GM12874 (cell line): ENCODE results near the gene BNIP1.

Source experiments
- TF ChIP-seq, protein P1 (sequence below): IDR thresholded peaks from 2 replicates; pipeline ENCODE4 v1.5.1; 2011; ENCODE audit warnings: low read depth, mild to moderate bottlenecking, control low read depth, low read length, moderate library complexity; ENCODE audit not compliant: insufficient read depth

Gene BNIP1

DNA sequence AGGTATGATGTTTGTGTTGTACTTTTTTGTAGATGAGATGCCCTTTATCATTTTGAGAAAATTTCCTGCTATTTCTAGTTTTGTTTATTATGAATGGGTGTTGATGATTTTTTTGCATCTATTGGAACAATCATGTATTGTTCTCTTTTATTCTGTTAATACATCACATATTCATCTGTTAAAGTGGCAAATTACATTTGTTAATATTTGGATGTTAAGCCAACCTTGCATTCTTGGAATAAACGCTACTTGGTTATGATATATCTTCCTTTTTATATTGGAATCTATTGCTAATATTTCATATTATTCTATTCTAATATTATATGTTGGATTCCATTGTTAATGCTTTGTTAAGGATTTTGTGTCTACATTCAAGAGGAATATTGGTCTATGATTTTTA, 24.6 kb upstream of the BNIP1 start:
- TF ChIP-seq, protein P1, sequence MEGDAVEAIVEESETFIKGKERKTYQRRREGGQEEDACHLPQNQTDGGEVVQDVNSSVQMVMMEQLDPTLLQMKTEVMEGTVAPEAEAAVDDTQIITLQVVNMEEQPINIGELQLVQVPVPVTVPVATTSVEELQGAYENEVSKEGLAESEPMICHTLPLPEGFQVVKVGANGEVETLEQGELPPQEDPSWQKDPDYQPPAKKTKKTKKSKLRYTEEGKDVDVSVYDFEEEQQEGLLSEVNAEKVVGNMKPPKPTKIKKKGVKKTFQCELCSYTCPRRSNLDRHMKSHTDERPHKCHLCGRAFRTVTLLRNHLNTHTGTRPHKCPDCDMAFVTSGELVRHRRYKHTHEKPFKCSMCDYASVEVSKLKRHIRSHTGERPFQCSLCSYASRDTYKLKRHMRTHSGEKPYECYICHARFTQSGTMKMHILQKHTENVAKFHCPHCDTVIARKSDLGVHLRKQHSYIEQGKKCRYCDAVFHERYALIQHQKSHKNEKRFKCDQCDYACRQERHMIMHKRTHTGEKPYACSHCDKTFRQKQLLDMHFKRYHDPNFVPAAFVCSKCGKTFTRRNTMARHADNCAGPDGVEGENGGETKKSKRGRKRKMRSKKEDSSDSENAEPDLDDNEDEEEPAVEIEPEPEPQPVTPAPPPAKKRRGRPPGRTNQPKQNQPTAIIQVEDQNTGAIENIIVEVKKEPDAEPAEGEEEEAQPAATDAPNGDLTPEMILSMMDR: no peak

DNA sequence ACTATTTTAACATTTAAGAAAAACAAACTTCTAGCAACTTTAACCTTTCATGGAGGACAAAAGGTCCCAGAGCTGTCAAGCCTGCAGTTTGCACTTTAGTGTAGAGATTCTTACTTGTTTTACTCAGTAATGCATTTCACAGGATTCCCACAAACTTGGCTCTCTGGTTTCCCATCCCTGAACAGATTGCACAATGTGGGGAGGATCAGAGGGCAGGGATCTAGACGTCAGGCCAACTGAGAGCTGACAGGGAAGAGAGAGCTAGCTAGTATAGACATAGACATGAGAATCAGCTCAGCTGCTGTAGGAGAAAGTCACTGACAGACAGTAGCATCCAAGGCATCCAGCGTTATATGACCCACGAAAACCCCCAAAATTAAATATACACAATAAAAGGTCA, 20.9 kb upstream of the BNIP1 start:
- TF ChIP-seq, protein P1: no peak

DNA sequence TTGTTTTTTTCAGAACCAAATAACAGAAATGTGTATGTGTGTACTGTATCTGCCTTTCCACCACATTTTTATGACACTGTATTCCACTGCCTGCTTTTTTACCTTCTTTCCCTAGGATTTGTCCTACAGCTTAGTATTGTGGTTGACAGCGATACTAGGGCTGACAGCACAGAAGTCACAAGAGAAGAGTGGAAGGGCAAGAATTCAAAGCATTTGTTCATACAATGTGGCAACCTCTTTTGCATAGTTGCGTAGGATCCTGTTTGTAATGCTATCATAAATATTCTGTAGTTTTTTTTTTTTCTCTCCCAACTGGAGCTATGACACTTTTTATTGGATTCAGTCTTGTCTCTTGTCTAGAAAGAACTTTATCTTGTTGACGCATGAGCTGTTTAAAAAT, 5.6 kb upstream of the BNIP1 start:
- TF ChIP-seq, protein P1: no peak

DNA sequence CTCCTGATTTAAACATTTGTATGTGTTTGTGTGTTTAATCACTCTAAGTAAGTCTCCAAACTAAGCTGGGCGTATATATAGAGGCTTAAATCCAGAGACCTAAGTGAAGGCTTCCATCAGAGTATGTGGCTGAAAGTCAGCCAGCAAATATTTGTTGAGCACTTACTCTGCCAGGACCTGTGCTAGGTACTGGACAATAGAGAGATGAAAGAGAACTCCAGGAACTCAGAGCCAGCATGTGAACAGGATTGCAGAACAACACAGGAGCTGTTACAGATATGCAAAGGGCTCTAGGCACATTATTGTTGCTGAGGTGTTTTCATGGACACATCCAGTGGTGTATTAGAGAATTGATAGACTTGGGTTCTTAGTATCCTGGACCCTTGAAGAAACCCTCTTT, 4.7 kb upstream of the BNIP1 start:
- TF ChIP-seq, protein P1: no peak

DNA sequence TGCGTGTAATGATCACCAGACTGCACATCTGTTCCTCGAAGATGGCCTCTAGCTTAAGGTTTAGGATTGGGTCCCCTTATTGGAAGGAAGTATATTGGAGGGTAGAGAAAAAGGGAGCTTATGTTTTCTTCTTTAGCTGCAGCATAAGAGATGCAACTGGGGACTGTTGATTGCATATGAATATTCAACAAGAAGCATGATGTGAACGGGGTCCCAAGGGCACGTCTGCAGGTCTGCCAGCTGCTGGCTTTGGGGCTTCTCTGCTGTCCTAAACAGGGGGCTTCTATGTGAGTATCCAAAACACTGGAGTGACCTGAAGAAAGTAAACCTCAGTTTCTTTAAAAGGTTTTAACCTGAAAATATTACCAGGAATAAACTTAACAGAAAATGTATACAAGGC, 3.6 kb upstream of the BNIP1 start:
- TF ChIP-seq, protein P1: no peak

DNA sequence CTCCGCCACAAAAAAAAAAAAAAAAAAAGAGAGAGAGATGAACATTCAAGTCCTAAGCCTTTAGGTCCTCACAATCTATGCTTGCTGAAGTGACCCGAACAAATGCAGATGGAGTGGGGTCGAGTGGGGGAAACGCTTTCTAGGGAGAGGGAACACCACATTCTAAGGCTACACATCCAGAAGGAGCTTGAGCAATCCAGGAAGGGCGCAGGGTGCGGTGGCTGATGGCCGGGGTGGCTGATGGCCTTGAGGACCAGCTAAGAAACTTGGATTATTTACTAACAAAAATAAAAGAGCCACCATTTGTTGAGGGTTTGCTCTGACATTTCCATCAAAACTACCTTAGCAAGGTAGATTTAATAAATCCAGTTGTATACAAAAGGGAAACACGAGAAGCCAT, 764 bp upstream of the BNIP1 start:
- TF ChIP-seq, protein P1: no peak

DNA sequence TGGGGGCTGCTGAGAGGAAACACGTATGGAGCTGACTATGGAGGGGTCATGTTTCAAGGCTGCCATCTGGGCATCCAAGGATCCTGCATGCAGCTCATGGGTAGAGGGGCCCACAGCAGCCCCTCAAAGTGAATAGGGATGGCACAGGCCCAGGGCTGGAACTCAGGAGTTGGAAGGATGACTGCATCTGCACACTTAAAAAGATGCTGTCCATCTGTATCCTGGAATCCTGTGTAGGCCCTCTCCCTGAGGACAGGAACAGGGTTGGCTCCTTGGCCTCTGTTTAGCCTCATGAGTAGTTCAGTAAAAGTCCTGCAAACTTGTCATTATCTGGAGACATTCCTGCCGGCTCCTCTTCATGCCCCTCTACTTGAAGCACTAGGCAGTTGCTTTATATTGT, 4.0 kb downstream of the BNIP1 start:
- TF ChIP-seq, protein P1: no peak

DNA sequence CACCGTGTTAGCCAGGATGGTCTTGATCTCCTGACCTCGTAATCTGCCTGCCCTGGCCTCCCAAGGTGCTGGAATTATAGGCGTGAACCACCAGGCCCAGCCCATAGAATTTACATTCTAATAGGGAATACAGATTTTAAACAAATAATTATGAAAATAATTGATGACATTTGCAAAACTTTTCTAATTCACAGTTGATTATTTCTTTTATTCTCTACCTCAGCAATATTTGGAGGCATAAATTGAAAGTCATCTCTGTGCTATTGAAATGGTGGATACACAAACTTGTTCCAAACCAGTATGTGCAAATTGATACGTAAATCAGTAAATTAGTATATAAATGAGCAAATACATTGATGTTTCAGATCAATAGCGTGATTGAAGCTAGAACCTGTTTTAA, 8.2 kb downstream of the BNIP1 start:
- TF ChIP-seq, protein P1: no peak
